SKM-1 (cell line): ENCODE data around the gene SMIM14.
"Not testable (repeated sequence)": the region's sequence is repeated elsewhere in the genome, so short reads cannot be mapped to it uniquely, and the experiment has no call there.

ENCODE experiments used
- DNase-seq: peaks from one replicate; lab custom pipeline; 2025; ENCODE audit not compliant: unreplicated experiment; lab: John Stamatoyannopoulos, UW

Gene SMIM14

DNA sequence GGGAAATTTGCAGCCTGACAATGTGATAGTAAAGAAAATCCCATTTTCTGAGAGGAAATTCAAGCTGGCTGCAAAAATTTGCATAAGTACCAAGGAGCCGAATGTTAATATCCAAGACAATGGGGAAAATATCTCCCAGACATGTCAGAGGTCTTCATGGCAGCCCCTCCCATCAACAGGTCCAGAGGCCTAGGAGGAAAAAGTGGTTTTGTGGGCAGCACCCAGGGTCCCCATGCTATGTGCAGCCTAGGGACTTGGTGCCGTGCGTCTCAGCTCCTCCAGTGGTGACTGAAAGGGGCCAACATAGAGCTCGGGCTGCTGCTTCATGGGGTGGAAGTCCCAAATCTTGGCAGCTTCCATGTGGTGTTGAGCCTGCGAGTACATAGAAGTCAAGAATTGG lies 105.1 kb downstream of the SMIM14 start:
- DNase-seq: no peak

DNA sequence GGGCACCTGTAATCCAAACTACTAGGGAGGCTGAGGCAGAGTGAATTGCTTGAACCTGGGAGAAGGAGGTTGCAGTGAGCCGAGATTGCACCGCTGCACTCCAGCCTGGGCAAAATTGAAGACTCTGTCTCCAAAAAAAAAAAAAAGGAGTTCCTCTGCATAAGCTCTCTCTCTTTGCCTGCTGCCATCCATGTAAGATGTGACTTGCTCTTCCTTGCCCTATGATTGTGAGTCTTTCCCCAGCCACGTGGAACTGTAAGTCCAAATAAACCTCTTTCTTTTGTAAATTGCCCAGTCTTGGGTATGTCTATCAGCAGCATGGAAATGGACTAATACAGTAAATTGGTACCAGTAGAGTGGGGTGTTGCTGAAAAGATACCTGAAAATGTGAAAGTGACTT lies 106.4 kb downstream of the SMIM14 start:
- not testable (repeated sequence) for DNase-seq

DNA sequence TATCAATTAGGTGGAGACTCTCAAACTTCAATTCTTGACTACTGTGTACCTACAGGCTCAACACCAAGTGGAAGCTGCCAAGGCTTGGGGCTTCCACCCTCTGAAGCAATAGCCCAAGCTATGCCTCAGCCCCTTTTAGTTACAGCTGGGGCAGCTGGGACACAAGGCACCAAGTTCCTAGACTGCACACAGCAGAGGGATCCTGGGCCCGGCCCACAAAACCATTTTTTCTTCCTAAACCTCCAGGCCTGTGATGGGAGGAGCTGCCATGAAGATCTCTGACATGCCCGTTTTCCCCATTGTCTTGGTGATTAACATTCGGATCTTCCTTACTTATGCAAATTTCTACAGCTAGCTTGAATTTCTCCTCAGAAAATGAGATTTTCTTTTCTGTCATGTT lies 108.0 kb downstream of the SMIM14 start:
- DNase-seq: no peak

- DNase-seq: no peak
These were observed 109.1 kb downstream of the SMIM14 start for GRCh38 chr4:39529534-39529933.

DNA sequence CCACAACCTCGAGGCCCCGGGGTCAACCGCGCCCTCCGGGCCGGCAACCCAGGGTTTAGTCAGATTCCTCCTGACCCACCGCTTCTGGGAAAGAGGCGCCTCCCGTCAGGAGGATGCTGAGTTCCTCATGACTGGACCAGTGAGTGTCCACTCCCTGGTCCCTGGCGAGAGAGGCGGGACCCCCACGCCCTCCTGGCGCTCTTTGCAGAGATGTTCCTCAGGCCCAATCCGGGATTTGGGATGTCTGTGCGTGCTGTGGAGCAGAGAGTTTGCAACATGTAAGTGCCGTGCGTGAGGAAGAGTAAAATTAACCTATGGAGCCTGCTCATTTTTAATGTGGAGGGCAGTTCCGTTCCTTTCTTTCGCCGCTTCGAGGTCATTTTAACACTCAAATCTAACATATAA lies 110.6 kb downstream of the SMIM14 start:
- no peak for DNase-seq

DNA sequence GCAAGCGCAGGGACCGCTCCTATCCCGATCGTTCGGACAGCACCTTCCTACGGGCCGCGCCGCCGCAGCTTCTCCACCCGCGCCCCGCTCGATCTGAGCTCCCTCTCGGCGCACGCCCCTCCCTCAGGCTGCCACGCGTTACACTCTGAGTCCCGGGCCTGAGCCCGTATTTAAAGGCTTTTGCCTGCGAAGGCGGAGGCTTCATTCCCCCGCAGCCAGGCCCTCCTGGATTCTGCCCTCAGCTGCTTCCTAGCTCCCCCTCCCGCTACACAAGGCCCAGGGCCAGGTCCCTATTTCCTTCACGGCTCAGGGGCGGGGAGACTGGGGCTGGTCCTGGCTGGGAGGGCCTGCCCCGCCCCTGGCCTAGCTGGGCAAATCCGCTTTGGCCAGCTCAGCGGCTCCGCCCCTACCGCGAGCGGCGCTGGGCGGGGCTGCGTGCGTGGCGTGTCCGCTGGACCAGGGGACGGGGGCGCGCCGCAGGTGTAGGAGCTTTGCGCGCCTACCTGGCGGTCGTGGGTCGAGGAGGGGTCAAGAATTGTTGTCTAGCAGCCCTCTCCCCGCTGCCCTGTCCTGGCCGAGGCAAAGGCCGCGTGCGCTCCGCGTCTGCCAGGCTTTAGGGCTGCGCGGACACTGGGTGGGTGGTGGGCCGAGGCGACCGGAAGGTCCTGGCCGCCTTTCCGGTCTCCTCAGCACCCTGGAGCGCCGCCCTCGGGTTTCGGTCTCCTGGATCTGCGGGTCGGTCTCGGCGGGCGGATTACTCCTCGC lies 111.2 kb downstream of the SMIM14 start, which contains the start of gene UGDH:
UGDH (minus strand) TSS at position 144 of the 765 bp plus-strand sequence. CDS start 5,927 bp downstream, outside the sequence.
- DNase-seq: peak; percentile 89

GRCh38 chr4:39526765-39527295 lies 111.8 kb downstream of the SMIM14 start:
- no peak for DNase-seq

- DNase-seq: no peak
These were observed 112.6 kb downstream of the SMIM14 start for GRCh38 chr4:39525822-39526690.

GRCh38 chr4:39524161-39524957 lies 114.3 kb downstream of the SMIM14 start:
- no peak for DNase-seq

DNA sequence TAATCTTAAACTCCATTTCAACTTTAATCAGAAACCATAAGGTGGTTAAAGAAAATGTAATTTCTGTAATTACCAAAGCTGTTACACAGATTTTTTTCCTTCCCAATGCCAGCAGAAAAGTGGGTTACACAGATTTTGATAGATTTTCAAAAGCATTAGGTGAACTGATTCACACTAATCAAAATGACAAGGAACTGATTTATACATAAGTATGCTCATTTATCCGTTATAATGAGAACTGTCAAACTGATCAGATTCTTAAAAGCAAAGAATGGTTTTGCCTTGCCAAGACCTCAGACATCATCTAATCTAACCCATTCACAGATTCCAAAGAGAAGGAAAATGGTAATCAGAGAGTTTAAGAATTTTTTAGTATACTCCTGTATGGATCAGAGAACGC lies 116.6 kb downstream of the SMIM14 start:
- DNase-seq: no peak

DNA sequence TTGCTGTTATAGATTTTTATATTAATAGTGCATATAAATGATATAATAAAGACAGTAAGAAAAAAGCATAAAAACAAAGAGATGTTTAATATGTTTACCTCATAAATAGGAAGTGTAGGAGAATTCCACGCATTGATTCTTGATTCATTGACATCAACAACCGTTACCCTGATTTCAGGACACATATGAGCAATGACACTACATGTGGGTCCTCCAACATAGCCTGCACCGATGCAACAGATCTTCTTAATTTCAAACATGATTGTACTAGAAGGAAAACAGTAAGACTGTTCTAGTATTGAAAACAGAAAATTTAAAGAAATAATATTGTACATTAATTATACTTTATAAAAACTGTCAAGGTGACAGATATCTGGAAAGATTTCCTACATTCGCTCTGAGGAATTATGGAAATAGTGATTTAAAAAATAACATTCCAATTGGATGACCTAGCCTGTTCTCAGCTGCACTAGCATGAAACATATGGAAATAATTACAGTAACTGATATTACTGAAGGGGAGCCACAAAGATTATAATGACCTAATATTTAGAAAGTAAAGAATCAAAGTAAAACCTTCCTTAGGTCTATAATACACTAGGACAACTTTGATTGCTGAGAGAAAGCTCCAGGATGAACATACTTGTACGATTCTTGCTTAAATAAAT lies 117.3 kb downstream of the SMIM14 start:
- no peak for DNase-seq

DNA sequence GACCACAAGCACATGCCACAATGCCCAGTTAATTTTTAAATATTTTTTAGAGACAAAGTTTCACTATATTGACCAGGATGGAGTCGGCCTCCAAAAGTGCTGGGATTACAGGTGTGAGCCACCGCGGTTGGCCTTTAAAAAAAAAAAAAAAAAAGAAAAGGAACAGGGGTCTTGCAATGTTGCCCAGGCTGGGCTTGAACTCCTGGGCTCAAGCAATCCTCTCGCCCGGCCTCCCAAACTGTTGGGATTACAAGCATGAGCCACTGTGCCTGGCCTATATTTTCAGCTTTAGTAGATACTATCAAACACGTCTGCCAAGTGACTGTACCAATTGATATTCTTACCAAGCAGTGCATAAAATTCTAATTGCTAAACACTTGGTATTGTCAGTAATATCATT lies 120.2 kb downstream of the SMIM14 start:
- no peak for DNase-seq

DNA sequence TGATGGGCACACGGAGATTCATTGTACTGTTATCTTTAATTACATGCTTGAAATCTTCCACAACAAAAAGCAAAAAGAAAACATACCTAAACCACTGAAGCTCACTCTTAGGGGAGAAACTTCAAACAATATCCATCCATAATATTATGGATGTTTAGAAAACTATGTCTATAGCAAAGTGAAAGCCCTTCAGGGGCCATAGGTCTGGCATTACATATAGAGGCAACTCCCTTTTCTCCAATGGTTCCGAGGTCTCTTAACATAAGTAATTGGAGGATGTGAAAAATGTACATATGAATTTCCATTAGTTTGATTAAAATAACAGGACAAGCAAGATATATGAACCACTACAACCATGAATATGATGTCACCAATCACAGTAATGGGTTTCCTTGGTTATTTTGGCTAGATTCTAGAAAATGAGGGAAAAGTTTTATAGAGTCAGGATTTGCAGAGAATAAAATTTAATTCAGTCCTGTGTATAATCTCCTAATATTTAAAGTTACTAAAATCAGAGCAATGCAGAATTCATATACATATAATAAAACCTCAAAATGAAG lies 122.2 kb downstream of the SMIM14 start:
- no peak for DNase-seq

GRCh38 chr4:39515669-39516401 lies 122.8 kb downstream of the SMIM14 start:
- DNase-seq: not testable (repeated sequence)

- no peak for DNase-seq
These were observed 123.7 kb downstream of the SMIM14 start for GRCh38 chr4:39514888-39515401.

DNA sequence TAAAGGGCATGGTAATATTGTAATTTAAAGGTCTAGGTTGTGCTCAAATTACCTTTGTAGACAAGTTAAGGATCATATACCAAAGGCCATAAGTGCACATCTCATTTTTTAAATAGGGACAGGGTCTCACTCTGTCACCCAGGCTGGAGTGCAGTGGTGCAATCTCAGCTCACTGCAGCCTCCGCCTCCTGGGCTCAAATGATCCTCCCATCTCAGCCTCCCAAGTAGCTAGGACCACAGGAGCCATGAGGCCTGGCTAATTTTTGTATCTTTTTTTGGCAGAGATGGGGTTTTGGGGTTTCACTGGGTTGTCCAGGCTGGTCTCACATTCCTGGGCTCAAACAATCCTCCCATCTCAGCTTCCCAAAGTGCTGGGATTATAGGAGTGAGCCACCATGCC lies 124.4 kb downstream of the SMIM14 start:
- not testable (repeated sequence) for DNase-seq

GRCh38 chr4:39510348-39510929 lies 128.2 kb downstream of the SMIM14 start:
- no peak for DNase-seq

- DNase-seq: no peak
These were observed 133.1 kb downstream of the SMIM14 start for GRCh38 chr4:39505581-39505980.

DNA sequence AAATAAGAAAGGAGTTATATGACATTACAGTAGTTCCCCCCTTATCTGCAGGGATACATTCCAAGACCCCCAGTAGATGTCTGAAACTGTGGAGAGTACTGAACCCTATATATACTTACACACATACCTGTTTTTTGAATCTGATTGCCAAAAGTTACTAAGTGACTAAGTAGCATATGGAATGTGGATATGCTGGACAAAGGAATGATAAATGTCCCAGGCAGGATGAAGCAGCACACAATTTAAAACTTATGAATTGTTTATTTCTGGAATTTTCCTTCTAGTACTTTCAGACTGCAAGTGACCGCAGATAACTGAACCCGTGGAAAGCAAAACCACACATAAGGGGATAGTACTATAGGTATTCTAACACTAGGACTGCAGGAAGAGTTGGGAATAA lies 134.1 kb downstream of the SMIM14 start:
- DNase-seq: no peak
